ENCODE results near the gene DNMT3A.

Gene DNMT3A

GRCh38 chr2:25341753-25342371 is at the start of gene DNMT3A:
Gene DNMT3A, minus strand, starts transcription at chr2:25341925. Its CDS starts 27,941 bp downstream, at chr2:25313984.
- peak; percentile 68 for DNase-seq
- ATAC-seq = peak; percentile 11

GRCh38 chr2:25389161-25389560 is 47.4 kb upstream of the DNMT3A start:
- ATAC-seq = no peak
- DNase-seq = no peak

GRCh38 chr2:25388491-25388890 is 46.8 kb upstream of the DNMT3A start:
- DNase-seq = no peak
- no peak for ATAC-seq

GRCh38 chr2:25387876-25388449 is 46.2 kb upstream of the DNMT3A start:
- DNase-seq (no peak), ATAC-seq (no peak)

- no peak for ATAC-seq
- DNase-seq = no peak
These were observed 45.5 kb upstream of the DNMT3A start for GRCh38 chr2:25386971-25387875.

- ATAC-seq = no peak
- no peak for DNase-seq
These were observed 44.2 kb upstream of the DNMT3A start for GRCh38 chr2:25385910-25386309.

- ATAC-seq (no peak), DNase-seq (no peak)
These were observed 42.1 kb upstream of the DNMT3A start for GRCh38 chr2:25383806-25384205.

- ATAC-seq (no peak), DNase-seq (no peak)
These were observed 39.8 kb upstream of the DNMT3A start for GRCh38 chr2:25381502-25381901.

GRCh38 chr2:25380586-25381375 is 39.1 kb upstream of the DNMT3A start:
- ATAC-seq (no peak), DNase-seq (no peak)

- DNase-seq = no peak
- ATAC-seq = no peak
These were observed 38.3 kb upstream of the DNMT3A start for GRCh38 chr2:25380023-25380422.

- DNase-seq (no peak), ATAC-seq (no peak)
These were observed 37.8 kb upstream of the DNMT3A start for GRCh38 chr2:25379535-25379934.

- no peak for DNase-seq
- ATAC-seq = no peak
These were observed 37.2 kb upstream of the DNMT3A start for GRCh38 chr2:25378731-25379490.

GRCh38 chr2:25377822-25378421 is 36.2 kb upstream of the DNMT3A start:
- ATAC-seq (no peak), DNase-seq (no peak)

GRCh38 chr2:25376750-25377621 is 35.3 kb upstream of the DNMT3A start:
- DNase-seq = peak; percentile 96

GRCh38 chr2:25375989-25376545 is 34.3 kb upstream of the DNMT3A start:
- ATAC-seq = no peak

More at GRCh38 chr2:25376750-25377621, 35.3 kb upstream of the DNMT3A start:
- peak; percentile 98 for ATAC-seq

GRCh38 chr2:25375371-25375988 is 33.8 kb upstream of the DNMT3A start:
- ATAC-seq = no peak
- no peak for DNase-seq

More at GRCh38 chr2:25375989-25376545, 34.3 kb upstream of the DNMT3A start:
- DNase-seq = no peak

GRCh38 chr2:25374827-25375226 is 33.1 kb upstream of the DNMT3A start:
- DNase-seq = no peak
- ATAC-seq = no peak

GRCh38 chr2:25374411-25374810 is 32.7 kb upstream of the DNMT3A start:
- DNase-seq = no peak
- no peak for ATAC-seq

- ATAC-seq = no peak
- DNase-seq = no peak
These were observed 31.7 kb upstream of the DNMT3A start for GRCh38 chr2:25373269-25373981.
